Esophagus muscularis mucosa (tissue), 2 donors: ENCODE results near the gene SH3PXD2A.

ENCODE experiments used
- POLR2A ChIP-seq: fragments of 450-650 bp; IDR thresholded peaks from one replicate; pipeline ENCODE4 v1.6.1; 2017; ENCODE audit warnings: antibody characterized with exemption, moderate library complexity, mild to moderate bottlenecking, low read depth
- POLR2AphosphoS5 ChIP-seq, 2 donors: sonication (generic); formaldehyde crosslinking; IDR thresholded peaks; one replicate each; pipeline ENCODE4 v1.6.1; 2017; ENCODE audit warnings: antibody characterized with exemption in 2 of 2

DNA sequence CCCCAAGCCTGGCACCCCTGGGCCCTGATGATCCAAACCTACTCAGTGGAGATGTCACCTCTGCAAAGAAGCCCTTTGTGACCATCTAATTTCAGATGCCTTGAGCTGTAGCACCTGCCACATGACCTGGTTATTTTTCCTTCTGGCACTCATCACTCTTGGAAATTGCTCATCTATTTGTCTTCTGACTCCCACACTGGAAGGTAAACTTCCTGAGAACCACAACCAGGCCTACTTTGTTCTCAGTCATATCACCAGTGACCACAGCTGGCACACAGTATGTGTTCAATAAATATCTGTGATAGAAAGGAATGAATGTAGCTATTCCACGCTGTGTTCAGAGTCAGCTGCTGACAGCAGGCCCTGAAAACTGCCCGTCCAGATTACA lies 97.1 kb downstream of the SH3PXD2A start:
- TF ChIP-seq POLR2AphosphoS5 (IDR thresholded peaks at IDR 0.05), result no peak
- TF ChIP-seq POLR2A, result no peak
